Measurements from ENCODE around the gene B4GALT3. TPM values are rescaled to one million over a fixed set of nuclear protein-coding genes. Genes with fewer than 3 reads are reported as not detected.

B4GALT3 gene
- total RNA-seq, 1 donor from 2014 or later: 38.0 TPM

GRCh38 chr1:161177936-161178244 lies 583 bp upstream of the B4GALT3 start:
- Mint-ChIP-seq H3K27me3 (ENCODE audit: low read depth) (no peaks in the 10 kb centered on the region), H3K9me3 (no peaks in the 10 kb centered on the region), H3K4me1 (peaks cover 23% of the 10 kb centered on the region), H3K27ac (peak overlapping the region; percentile 98), H3K4me3 (peak overlapping the region; percentile 96), H3K36me3 (peaks cover 19% of the 10 kb centered on the region)
- no peak for DNase-seq (ENCODE audit: low spot score in 2 of 2, unreplicated experiment in 2 of 2)
- TF ChIP-seq CTCF (IDR thresholded peaks at IDR 0.05; ENCODE audit: unreplicated experiment): no peak

- DNase-seq (ENCODE audit: low spot score in 2 of 2, unreplicated experiment in 2 of 2): no peak
- no peaks in the 10 kb centered on the region for H3K9me3 Mint-ChIP-seq
- TF ChIP-seq CTCF (IDR thresholded peaks at IDR 0.05; ENCODE audit: unreplicated experiment): no peak
- H3K36me3 Mint-ChIP-seq: peaks cover 25% of the 10 kb centered on the region
- H3K4me1 Mint-ChIP-seq: peaks cover 23% of the 10 kb centered on the region
- H3K27me3 Mint-ChIP-seq (ENCODE audit: low read depth): no peaks in the 10 kb centered on the region
- H3K4me3 Mint-ChIP-seq: peak overlapping the region; percentile 96
- H3K27ac Mint-ChIP-seq: peak overlapping the region; percentile 98
These were observed 717 bp downstream of the B4GALT3 start for GRCh38 chr1:161176468-161177111.

- H3K27ac Mint-ChIP-seq: peak overlapping the region; percentile 98
- H3K27me3 Mint-ChIP-seq (ENCODE audit: low read depth): no peaks in the 10 kb centered on the region
- peaks cover 23% of the 10 kb centered on the region for H3K4me1 Mint-ChIP-seq
- H3K9me3 Mint-ChIP-seq: no peaks in the 10 kb centered on the region
- no peak for TF ChIP-seq CTCF (IDR thresholded peaks at IDR 0.05; ENCODE audit: unreplicated experiment)
- H3K36me3 Mint-ChIP-seq: peaks cover 26% of the 10 kb centered on the region
- H3K4me3 Mint-ChIP-seq: peak overlapping the region; percentile 96
- DNase-seq (ENCODE audit: low spot score in 2 of 2, unreplicated experiment in 2 of 2): no peak
These were observed 1.4 kb downstream of the B4GALT3 start for GRCh38 chr1:161175771-161176453.

- Mint-ChIP-seq H3K4me1 (peaks cover 23% of the 10 kb centered on the region), H3K9me3 (no peaks in the 10 kb centered on the region), H3K4me3 (no peak overlapping the region), H3K27me3 (ENCODE audit: low read depth) (no peaks in the 10 kb centered on the region), H3K27ac (no peak overlapping the region), H3K36me3 (peaks cover 28% of the 10 kb centered on the region)
- TF ChIP-seq CTCF (IDR thresholded peaks at IDR 0.05; ENCODE audit: unreplicated experiment): no peak
- DNase-seq (ENCODE audit: low spot score in 2 of 2, unreplicated experiment in 2 of 2): no peak
These were observed 2.4 kb downstream of the B4GALT3 start for GRCh38 chr1:161174911-161175310.

GRCh38 chr1:161173711-161174110 lies 3.6 kb downstream of the B4GALT3 start:
- no peak overlapping the region for H3K4me3 Mint-ChIP-seq
- no peak for TF ChIP-seq CTCF (IDR thresholded peaks at IDR 0.05; ENCODE audit: unreplicated experiment)
- H3K27ac Mint-ChIP-seq: no peak overlapping the region
- no peaks in the 10 kb centered on the region for H3K9me3 Mint-ChIP-seq
- H3K4me1 Mint-ChIP-seq: peaks cover 23% of the 10 kb centered on the region
- peaks cover 28% of the 10 kb centered on the region for H3K36me3 Mint-ChIP-seq
- H3K27me3 Mint-ChIP-seq (ENCODE audit: low read depth): no peaks in the 10 kb centered on the region
- DNase-seq (ENCODE audit: low spot score in 2 of 2, unreplicated experiment in 2 of 2): no peak

Measured in mesothelial cell of epicardium (in vitro differentiated cells).